ENCODE data around the gene PARS2.

DNA sequence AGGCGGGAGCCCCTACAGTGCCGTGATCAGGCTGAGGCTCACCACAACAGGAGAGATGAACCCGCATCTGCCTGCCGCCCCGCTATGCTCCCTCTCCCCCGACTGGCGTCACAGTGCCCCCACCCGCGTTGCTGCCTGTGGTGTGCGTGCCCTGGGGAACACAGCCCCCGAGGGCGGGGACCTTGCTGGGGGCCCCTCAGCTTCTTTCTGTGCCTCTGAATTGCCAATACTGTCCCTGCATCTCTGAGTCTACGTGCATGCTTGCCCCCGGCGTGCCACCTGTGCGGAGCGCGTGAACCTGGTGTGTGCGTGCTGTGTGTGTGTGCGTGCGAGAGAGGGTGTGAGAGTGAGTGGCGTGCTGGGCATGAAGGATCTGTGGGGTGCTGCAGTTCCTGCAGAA lies 10.3 kb downstream of the PARS2 start:
- TF ChIP-seq, protein P1, sequence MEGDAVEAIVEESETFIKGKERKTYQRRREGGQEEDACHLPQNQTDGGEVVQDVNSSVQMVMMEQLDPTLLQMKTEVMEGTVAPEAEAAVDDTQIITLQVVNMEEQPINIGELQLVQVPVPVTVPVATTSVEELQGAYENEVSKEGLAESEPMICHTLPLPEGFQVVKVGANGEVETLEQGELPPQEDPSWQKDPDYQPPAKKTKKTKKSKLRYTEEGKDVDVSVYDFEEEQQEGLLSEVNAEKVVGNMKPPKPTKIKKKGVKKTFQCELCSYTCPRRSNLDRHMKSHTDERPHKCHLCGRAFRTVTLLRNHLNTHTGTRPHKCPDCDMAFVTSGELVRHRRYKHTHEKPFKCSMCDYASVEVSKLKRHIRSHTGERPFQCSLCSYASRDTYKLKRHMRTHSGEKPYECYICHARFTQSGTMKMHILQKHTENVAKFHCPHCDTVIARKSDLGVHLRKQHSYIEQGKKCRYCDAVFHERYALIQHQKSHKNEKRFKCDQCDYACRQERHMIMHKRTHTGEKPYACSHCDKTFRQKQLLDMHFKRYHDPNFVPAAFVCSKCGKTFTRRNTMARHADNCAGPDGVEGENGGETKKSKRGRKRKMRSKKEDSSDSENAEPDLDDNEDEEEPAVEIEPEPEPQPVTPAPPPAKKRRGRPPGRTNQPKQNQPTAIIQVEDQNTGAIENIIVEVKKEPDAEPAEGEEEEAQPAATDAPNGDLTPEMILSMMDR (IDR thresholded peaks at IDR 0.05): no peak
- no peak for TF ChIP-seq POLR2A (IDR thresholded peaks at IDR 0.05)
